HCT116 (cell line): Measurements from ENCODE around the gene LCAT. TPM values are rescaled to one million over a fixed set of nuclear protein-coding genes. Genes with fewer than 3 reads are reported as not detected.

Experiments used
- ATAC-seq: fragments of 200-7000 bp; cut with Tn5 transposase; 2 replicates; pipeline ENCODE4 v1.9.1; 2020; ENCODE audit warnings: mild to moderate bottlenecking, moderate library complexity
- BruUV-seq: library from RNA; stranded (reverse); fragments of 400-500 nt; replicated peaks from 2 replicates; lab custom pipeline; 2021; lab: Mats Ljungman, UMichigan
- CTCF ChIA-PET: fragments of 300-600 bp; sonication (Branson Sonifier 250); formaldehyde crosslinking; loops from one replicate; lab custom pipeline; 2021; ENCODE audit warnings: antibody characterized with exemption; lab: Charles Lee
- POLR2A ChIA-PET: fragments of 300-600, 350-600 bp; sonication (Branson Sonifier 250); formaldehyde crosslinking; loops from one replicate; lab custom pipeline; 2021; ENCODE audit warnings: antibody characterized with exemption; lab: Charles Lee
- RAD21 ChIA-PET, 2 experiments: fragments of 300-600 bp; sonication (Branson Sonifier 250); formaldehyde crosslinking; loops; one replicate each; lab custom pipeline; 2023; ENCODE audit warnings: low total read pairs in 2 of 2; ENCODE audit not compliant: uncharacterized antibody in 2 of 2, unreplicated experiment in 2 of 2, low non-redundant PET in 1 of 2; lab: Charles Lee
- DNase-seq: peaks from one replicate; pipeline ENCODE4 v3.0.0-alpha.2; 2010; ENCODE audit warnings: low read depth, low spot score
- H2AFZ ChIP-seq: fragments of 200-600 bp; shearing (Covaris generic), sonication (generic); 2 replicates; pipeline ENCODE4 v1.6.1; 2017; ENCODE audit warnings: low read depth, mixed run types, mixed read lengths, antibody characterized with exemption, low read length; ENCODE audit not compliant: poor library complexity, severe bottlenecking
- H3K27ac ChIP-seq: 2 replicates; pipeline ENCODE4 v1.5.1; 2012; ENCODE audit warnings: low read depth, low read length
- H3K27me3 ChIP-seq: fragments of 200-600 bp; sonication (generic); 2 replicates; pipeline ENCODE4 v1.6.1; 2016; ENCODE audit warnings: mixed run types, low read length, mixed read lengths; ENCODE audit not compliant: insufficient read depth
- H3K36me3 ChIP-seq, 2 experiments: fragments of 200-500 bp in 1 of 2; fragments of 200-600 bp in 1 of 2; sonication (Bioruptor generic) in 1 of 2; sonication (generic) in 1 of 2; 2 replicates each; pipeline versions ENCODE4 v1.5.1 to v1.6.1; 2014 to 2016; ENCODE audit warnings: low read length in 2 of 2, inconsistent platforms in 1 of 2, mixed read lengths in 1 of 2, mixed run types in 1 of 2; ENCODE audit not compliant: insufficient read depth in 2 of 2, control insufficient read depth in 1 of 2
- H3K4me1 ChIP-seq, 2 experiments: fragments of 200-600 bp in 1 of 2; sonication (generic) in 1 of 2; 2 replicates each; pipeline versions ENCODE4 v1.5.1 to v1.6.1; 2012 to 2017; ENCODE audit warnings: low read length in 2 of 2, inconsistent platforms in 1 of 2, mild to moderate bottlenecking in 1 of 2, mixed read lengths in 1 of 2, mixed run types in 1 of 2, moderate library complexity in 1 of 2; ENCODE audit not compliant: insufficient read depth in 2 of 2, control insufficient read depth in 1 of 2
- H3K4me2 ChIP-seq: fragments of 200-600 bp; sonication (generic); 2 replicates; pipeline ENCODE4 v1.6.1; 2017; ENCODE audit warnings: mixed run types, low read length, mixed read lengths
- H3K4me3 ChIP-seq, 2 experiments: fragments of 200-600 bp in 1 of 2; sonication (generic) in 1 of 2; replicated peaks in 1 of 2; 2 replicates each; pipeline ENCODE4 v1.5.1; 2011 to 2016; ENCODE audit warnings: low read length in 2 of 2, control low read depth in 1 of 2, low read depth in 1 of 2, mild to moderate bottlenecking in 1 of 2, mixed read lengths in 1 of 2, mixed run types in 1 of 2
- H3K79me2 ChIP-seq: fragments of 200-600 bp; sonication (generic); 2 replicates; pipeline ENCODE4 v1.6.1; 2017; ENCODE audit warnings: mild to moderate bottlenecking, mixed run types, low read length, moderate library complexity, mixed read lengths; ENCODE audit not compliant: insufficient read depth
- H3K9ac ChIP-seq: fragments of 200-600 bp; sonication (generic); 2 replicates; pipeline ENCODE4 v1.6.1; 2016; ENCODE audit warnings: low read length, mixed read lengths
- H3K9me2 ChIP-seq: fragments of 200-600 bp; sonication (generic), shearing (Covaris generic); 2 replicates; pipeline ENCODE4 v1.6.1; 2017; ENCODE audit warnings: mixed run types, mild to moderate bottlenecking, moderate library complexity; ENCODE audit not compliant: insufficient read depth
- H3K9me3 ChIP-seq, 2 experiments: fragments of 200-500 bp in 1 of 2; fragments of 200-600 bp in 1 of 2; sonication (Bioruptor generic) in 1 of 2; sonication (generic) in 1 of 2; 2 replicates each; pipeline ENCODE4 v1.6.1; 2014 to 2017; ENCODE audit warnings: low read length in 2 of 2, mixed read lengths in 2 of 2, inconsistent platforms in 1 of 2, low read depth in 1 of 2, mild to moderate bottlenecking in 1 of 2, mixed run types in 1 of 2, moderate library complexity in 1 of 2; ENCODE audit not compliant: control insufficient read depth in 1 of 2, insufficient read depth in 1 of 2
- H4K20me1 ChIP-seq: fragments of 200-600 bp; sonication (generic), shearing (Covaris generic); 2 replicates; pipeline ENCODE4 v1.6.1; 2017; ENCODE audit warnings: mixed run types, mild to moderate bottlenecking, moderate library complexity; ENCODE audit not compliant: insufficient read depth
- ATF3 ChIP-seq: IDR thresholded peaks from 2 replicates; pipeline ENCODE4 v1.6.1; 2012
- CEBPB ChIP-seq: IDR thresholded peaks from 2 replicates; pipeline ENCODE4 v1.6.1; 2012; ENCODE audit warnings: low read depth
- EGR1 ChIP-seq: IDR thresholded peaks from 2 replicates; pipeline ENCODE4 v1.6.1; 2012; ENCODE audit warnings: low read depth
- ELF1 ChIP-seq: IDR thresholded peaks from 2 replicates; pipeline ENCODE4 v1.6.1; 2012; ENCODE audit warnings: low read depth, borderline replicate concordance
- EZH2 ChIP-seq: fragments of 200-600 bp; sonication (generic); IDR thresholded peaks from 2 replicates; pipeline ENCODE4 v1.6.1; 2017; ENCODE audit warnings: antibody characterized with exemption, mixed run types
- EZH2phosphoT487 ChIP-seq: fragments of 200-600 bp; IDR thresholded peaks from 2 replicates; pipeline ENCODE4 v1.6.1; 2018; ENCODE audit warnings: antibody characterized with exemption, borderline replicate concordance
- FOSL1 ChIP-seq: IDR thresholded peaks from 2 replicates; pipeline ENCODE4 v1.6.1; 2012; ENCODE audit warnings: low read depth
- JUND ChIP-seq: IDR thresholded peaks from 2 replicates; pipeline ENCODE4 v1.6.1; 2012
- POLR2A ChIP-seq: IDR thresholded peaks from 2 replicates; pipeline ENCODE4 v1.7.0; 2011; ENCODE audit warnings: borderline replicate concordance; ENCODE audit not compliant: insufficient read depth, insufficient read length; ENCODE audit errors: extremely low read depth
- POLR2AphosphoS5 ChIP-seq: IDR thresholded peaks from 2 replicates; pipeline ENCODE4 v1.6.1; 2011; ENCODE audit warnings: mild to moderate bottlenecking, low read depth, low read length, moderate library complexity
- RAD21 ChIP-seq: IDR thresholded peaks from 2 replicates; pipeline ENCODE4 v1.6.1; 2012; ENCODE audit warnings: low read depth, mild to moderate bottlenecking
- REST ChIP-seq: IDR thresholded peaks from 2 replicates; pipeline ENCODE4 v1.6.1; 2012; ENCODE audit warnings: low read depth
- SP1 ChIP-seq: IDR thresholded peaks from 2 replicates; pipeline ENCODE4 v1.6.1; 2012; ENCODE audit warnings: low read depth
- TCF7L2 ChIP-seq: IDR thresholded peaks from 2 replicates; pipeline ENCODE4 v1.7.0; 2011; ENCODE audit warnings: borderline replicate concordance, inconsistent platforms; ENCODE audit not compliant: insufficient read depth, insufficient read length; ENCODE audit errors: extremely low read depth
- ZBTB33 ChIP-seq: IDR thresholded peaks from 2 replicates; pipeline ENCODE4 v1.6.1; 2011; ENCODE audit warnings: mild to moderate bottlenecking, low read length, moderate library complexity; ENCODE audit not compliant: insufficient replicate concordance; ENCODE audit errors: extremely low read depth
- ZFX ChIP-seq: fragments of 450-650 bp; IDR thresholded peaks from 2 replicates; pipeline ENCODE4 v1.6.1; 2017
- intact Hi-C: fragments of 100-400 bp; cut with micrococcal nuclease; formaldehyde crosslinking; loops from 2 replicates; pipeline ENCODE4 v1.10.0; 2022
- total RNA-seq: library from RNA; stranded (reverse); gene quantifications from one replicate; pipeline ENCODE4 v1.2.1, GENCODE V29; 2021; ENCODE audit not compliant: unreplicated experiment
- TF ChIP-seq, protein P1 (sequence below): IDR thresholded peaks from 2 replicates; pipeline ENCODE4 v1.6.1; 2012

Gene LCAT
- total RNA-seq, 1 experiment from 2014 or later = 17.6 TPM

DNA sequence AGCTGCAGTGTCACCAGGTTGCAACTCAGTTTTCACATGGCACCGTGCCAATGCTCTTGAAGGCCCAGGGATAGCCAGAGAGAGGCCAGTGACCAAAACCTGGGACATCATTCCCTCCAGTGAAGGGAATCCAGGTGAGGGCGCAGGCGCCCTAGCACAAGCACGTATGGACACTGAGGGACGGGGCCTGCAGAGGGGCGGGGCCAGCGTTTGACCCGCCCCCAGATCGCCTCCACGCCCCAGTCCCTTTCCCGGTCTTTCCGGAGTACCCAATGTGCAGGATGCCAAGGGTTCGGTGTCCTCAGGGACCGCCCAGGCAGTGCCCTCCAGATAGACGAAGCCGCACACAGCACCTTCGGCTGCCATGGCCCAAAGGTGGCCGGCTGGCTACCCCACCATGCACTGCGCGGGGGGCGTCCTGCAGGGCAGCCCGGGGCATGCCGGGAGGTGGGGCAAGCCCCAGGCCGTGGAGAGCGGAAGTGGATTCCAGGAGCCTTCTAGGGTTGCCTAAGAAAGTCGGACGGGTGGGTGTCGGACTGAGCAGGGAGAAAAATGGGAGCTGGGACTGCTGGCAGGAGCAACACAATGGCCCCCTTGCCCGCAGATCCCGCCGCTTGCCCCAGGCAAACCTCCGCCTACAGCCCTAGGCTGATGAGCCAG lies 19.9 kb upstream of the LCAT start:
- no peak overlapping the region for H3K4me2 ChIP-seq
- no peak overlapping the region for H3K27ac ChIP-seq
- intact Hi-C loops = no loop called here
- H3K4me3 ChIP-seq = no peak overlapping the region
- H3K9ac ChIP-seq = no peak overlapping the region
- DNase-seq (no peak), ATAC-seq (no peak)
- H3K4me1 ChIP-seq = peaks cover 20 to 23% of the 10 kb centered on the region in 2 experiments
- no peaks in the 10 kb centered on the region for H4K20me1 ChIP-seq
- BruUV-seq = no TSS peak
- ChIA-PET RAD21 (no interaction called here), CTCF (no interaction called here), POLR2A (no interaction called here)
- peaks cover 6 to 8% of the 10 kb centered on the region in 2 experiments; a peak in 2 of 4 replicates for H3K36me3 ChIP-seq
- H3K9me2 ChIP-seq = no peaks in the 10 kb centered on the region
- TF ChIP-seq ZFX (no peak), JUND (no peak), RAD21 (no peak), FOSL1 (no peak), CEBPB (no peak), REST (no peak), ZBTB33 (no peak), EZH2 (no peak), EZH2phosphoT487 (no peak), POLR2A (no peak), EGR1 (no peak), SP1 (no peak), ATF3 (no peak), POLR2AphosphoS5 (no peak), TCF7L2 (no peak), ELF1 (no peak)
- TF ChIP-seq, protein P1, sequence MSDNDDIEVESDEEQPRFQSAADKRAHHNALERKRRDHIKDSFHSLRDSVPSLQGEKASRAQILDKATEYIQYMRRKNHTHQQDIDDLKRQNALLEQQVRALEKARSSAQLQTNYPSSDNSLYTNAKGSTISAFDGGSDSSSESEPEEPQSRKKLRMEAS = no peak
- H3K27me3 ChIP-seq = no peaks in the 10 kb centered on the region
- H3K79me2 ChIP-seq = peaks cover 32% of the 10 kb centered on the region
- no peaks in the 10 kb centered on the region for H3K9me3 ChIP-seq
- no peak overlapping the region for H2AFZ ChIP-seq
